NOMO-1 treated with dmso at 0.1 percent for 144 hours (cell line): ENCODE measurements around the gene VPS37B.

Experiments
- DNase-seq: peaks from one replicate; lab custom pipeline; 2025; ENCODE audit not compliant: unreplicated experiment; lab: John Stamatoyannopoulos, UW

Gene VPS37B

GRCh38 chr12:122855071-122855829 lies 40.7 kb downstream of the VPS37B start:
- no peak for DNase-seq

DNA sequence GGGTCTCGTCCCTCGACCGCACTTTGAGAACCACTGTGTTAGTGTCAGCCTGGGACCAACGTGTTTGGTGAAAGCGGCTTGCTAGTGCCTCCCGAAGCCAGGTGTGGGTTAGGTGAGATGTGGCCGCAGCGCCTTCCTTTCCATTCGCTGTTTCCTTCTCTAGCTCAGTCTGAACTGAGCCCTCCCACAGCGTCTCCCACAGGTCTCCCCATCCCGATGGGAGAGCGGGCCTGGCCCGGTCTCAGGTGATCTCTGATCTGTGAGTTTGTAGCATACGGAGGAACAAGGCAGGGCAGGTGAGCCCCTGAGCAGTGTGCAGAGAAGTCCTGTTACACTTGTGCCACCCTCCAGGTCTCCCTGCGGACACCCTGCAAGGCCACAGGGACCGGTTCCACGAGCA lies 41.4 kb downstream of the VPS37B start:
- no peak for DNase-seq

DNA sequence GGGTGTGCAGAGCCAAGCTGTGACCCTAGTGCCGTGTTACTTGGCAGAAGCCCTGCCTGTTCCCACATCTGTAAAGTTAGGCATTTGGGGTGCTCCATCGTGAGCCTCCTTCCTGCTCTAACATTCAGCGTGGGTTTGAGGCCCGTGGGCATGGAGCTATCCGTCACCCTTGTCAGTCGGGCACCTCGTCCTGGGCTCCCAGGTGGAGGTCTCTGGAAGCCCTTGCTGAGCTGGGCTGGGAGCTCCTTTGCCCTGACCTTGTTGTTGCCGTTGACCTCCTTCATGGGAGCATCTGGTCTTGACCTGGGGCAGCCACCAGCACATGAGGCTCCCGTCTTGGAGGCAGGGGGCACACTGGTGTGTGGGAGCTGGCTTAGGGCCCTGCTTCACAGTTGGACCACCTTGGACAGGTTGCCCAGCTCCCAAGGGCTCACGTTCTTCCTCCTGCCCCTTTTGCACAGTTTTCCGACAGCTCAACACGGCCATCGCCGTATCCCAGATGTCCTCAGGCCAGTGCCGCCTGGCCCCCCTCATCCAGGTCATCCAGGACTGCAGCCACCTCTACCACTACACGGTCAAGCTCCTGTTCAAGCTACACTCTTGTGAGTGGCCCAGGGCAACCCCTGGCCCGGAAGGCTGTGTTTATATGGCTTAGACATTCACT lies 42.2 kb downstream of the VPS37B start:
- DNase-seq = no peak

GRCh38 chr12:122852336-122853275 lies 43.3 kb downstream of the VPS37B start:
- DNase-seq = no peak

DNA sequence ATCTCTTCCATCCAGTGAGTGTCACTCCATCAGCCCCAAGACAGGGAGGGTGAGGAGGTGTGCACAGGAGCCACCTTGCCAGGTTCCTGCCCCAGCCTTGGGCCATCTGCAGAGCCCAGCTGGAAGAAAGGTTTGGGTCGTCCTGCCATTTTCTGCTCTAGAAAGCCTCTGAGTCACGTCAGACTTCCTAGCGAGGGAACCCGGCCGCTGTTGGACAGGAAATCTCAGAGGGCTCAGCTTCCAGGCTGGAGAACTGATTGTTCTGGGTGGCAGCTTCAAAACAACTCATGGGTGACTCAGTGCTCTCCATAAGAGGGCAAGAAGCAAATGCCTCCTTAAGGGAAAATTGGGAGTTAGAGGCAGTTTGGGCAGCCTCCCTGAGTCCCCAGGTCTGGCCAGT lies 44.1 kb downstream of the VPS37B start:
- no peak for DNase-seq

DNA sequence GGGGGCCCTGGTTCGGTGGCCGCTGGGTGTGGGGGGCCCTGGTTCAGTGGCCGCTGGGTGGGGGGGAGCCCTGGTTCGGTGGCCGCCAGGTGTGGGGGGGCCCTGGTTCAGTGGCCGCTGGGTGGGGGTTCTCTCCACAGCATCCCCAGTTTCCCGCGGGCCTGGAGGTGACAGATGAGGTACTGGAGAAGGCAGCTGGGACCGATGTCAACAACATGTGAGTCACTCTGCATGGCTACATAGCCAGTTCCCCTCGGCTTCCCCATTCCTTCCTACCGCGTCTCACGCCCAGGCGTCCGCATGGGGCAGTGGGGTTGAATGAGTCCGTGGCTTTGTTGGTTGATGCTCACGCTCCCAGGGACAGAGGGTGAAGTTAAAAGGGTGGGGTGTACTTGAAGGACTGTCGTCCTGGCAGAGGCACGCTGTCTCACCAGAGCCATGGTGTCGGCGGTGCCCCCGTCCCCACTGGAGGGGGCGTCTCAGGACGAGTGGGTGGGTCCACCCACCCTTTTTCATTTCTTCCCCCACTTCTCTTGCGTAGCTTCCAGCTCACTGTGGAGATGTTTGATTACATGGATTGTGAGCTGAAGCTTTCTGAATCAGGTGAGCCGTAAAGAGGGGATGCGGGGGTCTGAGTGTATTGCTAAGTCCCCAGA lies 45.1 kb downstream of the VPS37B start:
- no peak for DNase-seq

GRCh38 chr12:122850048-122850445 lies 45.9 kb downstream of the VPS37B start:
- no peak for DNase-seq

DNA sequence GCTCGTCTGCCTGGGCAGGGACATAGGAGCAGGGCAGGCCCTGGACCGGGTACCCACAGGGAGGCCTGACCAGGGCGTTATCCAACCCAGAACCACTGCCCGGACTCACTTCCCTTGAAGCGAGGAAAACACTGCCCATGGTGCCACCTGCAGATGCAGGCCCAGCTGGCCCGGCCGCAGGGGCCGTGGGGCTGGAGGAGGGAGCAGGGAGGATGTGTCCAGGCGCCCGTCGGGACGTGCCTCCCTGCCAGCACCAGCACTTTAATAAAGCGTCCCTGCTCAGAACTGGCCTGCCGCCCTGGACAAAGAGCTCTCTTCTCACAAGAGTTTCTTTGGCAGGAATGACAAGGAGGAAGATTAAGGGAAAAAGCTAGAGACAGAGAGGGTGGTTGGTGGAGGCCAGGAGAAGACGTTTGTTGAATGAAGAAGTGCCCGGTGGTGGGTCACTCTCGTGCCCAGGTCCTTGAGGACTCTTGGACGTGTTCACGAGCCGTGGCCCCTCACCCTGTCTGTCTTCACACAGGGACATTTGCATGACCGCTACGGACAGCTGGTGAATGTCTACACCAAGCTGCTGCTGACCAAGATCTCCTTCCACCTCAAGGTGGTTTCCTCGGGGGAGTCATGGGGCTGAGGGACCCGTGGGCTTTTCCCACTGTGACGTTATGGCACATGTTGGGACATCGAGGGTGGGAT lies 46.4 kb downstream of the VPS37B start:
- no peak for DNase-seq

- no peak for DNase-seq
These were observed 47.2 kb downstream of the VPS37B start for GRCh38 chr12:122848471-122849351.

- DNase-seq = no peak
These were observed 48.0 kb downstream of the VPS37B start for GRCh38 chr12:122847921-122848421.

- no peak for DNase-seq
These were observed 48.4 kb downstream of the VPS37B start for GRCh38 chr12:122847516-122847836.

DNA sequence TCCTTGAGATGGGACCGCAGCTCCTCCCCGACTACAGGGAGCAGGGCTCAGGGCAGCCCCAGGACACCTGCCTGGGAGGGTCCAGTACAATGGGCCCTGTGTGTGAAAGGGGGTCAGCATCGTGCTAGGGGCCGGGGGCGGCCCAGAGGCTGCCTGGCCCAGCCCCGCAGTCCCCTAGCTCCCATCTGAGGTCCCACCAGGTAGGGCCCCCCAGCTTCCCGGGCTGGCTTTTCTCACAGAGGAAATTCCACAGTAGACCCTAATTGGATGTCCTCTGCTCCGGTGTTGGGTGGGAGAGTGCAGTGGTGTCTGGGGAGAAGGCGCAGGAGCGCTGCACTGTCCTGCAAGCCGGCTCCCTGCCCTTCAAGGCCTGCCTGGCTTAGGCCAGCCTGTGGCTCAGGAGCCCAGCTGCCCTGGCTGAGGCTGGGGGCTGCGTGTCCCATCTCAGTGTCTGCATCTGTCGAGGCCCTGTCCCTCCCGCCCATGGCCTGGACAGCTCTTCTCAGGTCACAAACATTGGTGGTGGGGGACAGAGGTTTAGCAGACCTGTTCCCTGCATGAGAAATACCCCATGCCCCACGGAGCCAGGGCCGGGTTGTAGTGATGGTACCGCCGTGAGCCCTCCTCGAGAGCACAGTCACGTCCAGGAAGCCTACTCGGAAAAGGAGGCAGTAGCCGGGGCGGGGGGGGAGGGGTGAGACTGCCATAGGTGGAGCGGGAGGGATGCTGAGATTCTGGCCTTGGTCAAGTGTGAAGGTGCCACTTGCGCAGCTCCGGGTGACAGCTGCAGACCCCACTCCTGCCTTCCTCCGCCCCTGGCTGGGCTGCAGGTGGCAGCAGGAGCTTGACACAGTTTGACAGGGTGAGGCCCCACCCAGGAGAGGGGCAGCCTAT lies 49.1 kb downstream of the VPS37B start:
- no peak for DNase-seq

DNA sequence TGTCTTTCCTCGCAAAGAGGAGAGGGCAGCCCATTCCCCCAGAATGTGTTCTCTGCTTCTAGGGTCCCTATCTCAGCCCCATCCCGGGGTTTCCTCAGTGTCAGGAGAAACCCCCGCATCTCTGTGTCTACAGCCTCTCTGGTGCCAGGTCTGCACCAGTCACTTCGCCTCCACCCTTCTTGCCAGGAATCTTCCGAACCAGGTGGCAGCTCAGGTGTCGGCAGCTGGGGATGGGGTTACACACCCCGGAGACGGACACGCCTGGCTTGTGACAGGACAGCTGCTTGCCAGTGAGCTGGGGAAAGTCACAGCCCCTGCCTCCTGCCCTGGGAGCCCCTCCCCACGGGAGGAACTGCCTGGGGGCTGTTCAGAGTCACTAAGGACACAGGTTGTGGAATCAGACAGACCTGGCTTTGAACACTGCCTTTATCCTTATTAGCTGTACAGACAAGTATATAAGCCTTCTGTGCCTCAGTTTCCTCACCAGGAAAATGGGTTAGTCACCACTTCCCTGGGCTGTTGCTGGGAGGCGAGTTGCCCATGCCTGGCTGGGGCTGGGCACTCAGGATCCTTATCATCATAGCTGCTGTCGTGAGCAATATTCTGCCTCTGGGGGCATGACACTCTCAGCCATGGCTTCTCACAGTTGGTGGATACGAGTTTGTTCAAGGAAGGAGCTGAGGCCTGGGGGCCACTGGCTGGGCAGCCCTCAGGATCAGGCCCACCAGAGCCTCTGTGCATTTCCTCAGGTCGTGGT lies 49.9 kb downstream of the VPS37B start:
- DNase-seq = no peak

- no peak for DNase-seq
These were observed 50.7 kb downstream of the VPS37B start for GRCh38 chr12:122845041-122845864.

GRCh38 chr12:122844366-122844971 lies 51.5 kb downstream of the VPS37B start:
- DNase-seq = no peak

- DNase-seq = no peak
These were observed 52.5 kb downstream of the VPS37B start for GRCh38 chr12:122843455-122843854.
